22Rv1 (cell line): ENCODE results near the gene SMIM14.

ENCODE experiments used
- ZFX ChIP-seq: fragments of 450-650 bp; IDR thresholded peaks from 2 replicates; pipeline ENCODE4 v1.6.1; 2017; ENCODE audit warnings: antibody characterized with exemption, borderline replicate concordance
- TF ChIP-seq, protein P1 (sequence below): fragments of 450-650 bp; IDR thresholded peaks from 2 replicates; pipeline ENCODE4 v1.5.1; 2017; ENCODE audit warnings: mild to moderate bottlenecking

DNA sequence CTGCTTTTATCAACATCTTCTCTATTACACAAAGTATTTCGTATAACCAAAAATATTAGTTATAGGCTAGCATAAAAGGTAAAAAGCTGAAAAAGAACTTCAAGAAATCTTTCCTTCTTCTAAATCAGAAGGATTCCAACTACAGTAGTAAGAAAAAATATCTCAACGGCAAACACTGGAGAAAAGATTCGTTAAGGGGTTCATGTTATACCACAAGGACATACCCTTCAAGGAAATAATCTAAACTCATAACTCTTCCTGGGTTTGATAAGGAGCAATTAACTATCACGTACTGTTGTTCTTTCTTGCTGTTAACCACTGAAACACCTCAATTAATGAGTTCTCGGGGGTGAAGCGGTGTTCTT is 1.5 kb downstream of the SMIM14 start:
- TF ChIP-seq, protein P1, sequence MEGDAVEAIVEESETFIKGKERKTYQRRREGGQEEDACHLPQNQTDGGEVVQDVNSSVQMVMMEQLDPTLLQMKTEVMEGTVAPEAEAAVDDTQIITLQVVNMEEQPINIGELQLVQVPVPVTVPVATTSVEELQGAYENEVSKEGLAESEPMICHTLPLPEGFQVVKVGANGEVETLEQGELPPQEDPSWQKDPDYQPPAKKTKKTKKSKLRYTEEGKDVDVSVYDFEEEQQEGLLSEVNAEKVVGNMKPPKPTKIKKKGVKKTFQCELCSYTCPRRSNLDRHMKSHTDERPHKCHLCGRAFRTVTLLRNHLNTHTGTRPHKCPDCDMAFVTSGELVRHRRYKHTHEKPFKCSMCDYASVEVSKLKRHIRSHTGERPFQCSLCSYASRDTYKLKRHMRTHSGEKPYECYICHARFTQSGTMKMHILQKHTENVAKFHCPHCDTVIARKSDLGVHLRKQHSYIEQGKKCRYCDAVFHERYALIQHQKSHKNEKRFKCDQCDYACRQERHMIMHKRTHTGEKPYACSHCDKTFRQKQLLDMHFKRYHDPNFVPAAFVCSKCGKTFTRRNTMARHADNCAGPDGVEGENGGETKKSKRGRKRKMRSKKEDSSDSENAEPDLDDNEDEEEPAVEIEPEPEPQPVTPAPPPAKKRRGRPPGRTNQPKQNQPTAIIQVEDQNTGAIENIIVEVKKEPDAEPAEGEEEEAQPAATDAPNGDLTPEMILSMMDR: no peak
- no peak for TF ChIP-seq ZFX
